ENCODE results near the gene UNC50. TPM values are rescaled to one million over a fixed set of nuclear protein-coding genes. Genes with fewer than 3 reads are reported as not detected.

The UNC50 gene
- total RNA-seq, 4 donors from 2014 or later = 18.3 to 49.4 (median 36.3) TPM

GRCh38 chr2:98617149-98617548 lies 8.8 kb downstream of the UNC50 start:
- Histone ChIP-seq H3K27me3 (no peaks in the 10 kb centered on the region), H3K27ac (no peak overlapping the region), H3K9me3 (no peaks in the 10 kb centered on the region), H3K4me3 (no peak overlapping the region), H3K36me3 (peaks cover 0 to 86% (median 4%) of the 10 kb centered on the region in 3 donors), H3K4me1 (no peaks in the 10 kb centered on the region)
- intact Hi-C loops (cut with DNase I) = no loop called here
- DNase-seq = no peak
- 58 to 70% methylated on average over 5 of the region's 5 CpGs for WGBS, 2 donors
- TF ChIP-seq, protein P1, sequence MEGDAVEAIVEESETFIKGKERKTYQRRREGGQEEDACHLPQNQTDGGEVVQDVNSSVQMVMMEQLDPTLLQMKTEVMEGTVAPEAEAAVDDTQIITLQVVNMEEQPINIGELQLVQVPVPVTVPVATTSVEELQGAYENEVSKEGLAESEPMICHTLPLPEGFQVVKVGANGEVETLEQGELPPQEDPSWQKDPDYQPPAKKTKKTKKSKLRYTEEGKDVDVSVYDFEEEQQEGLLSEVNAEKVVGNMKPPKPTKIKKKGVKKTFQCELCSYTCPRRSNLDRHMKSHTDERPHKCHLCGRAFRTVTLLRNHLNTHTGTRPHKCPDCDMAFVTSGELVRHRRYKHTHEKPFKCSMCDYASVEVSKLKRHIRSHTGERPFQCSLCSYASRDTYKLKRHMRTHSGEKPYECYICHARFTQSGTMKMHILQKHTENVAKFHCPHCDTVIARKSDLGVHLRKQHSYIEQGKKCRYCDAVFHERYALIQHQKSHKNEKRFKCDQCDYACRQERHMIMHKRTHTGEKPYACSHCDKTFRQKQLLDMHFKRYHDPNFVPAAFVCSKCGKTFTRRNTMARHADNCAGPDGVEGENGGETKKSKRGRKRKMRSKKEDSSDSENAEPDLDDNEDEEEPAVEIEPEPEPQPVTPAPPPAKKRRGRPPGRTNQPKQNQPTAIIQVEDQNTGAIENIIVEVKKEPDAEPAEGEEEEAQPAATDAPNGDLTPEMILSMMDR (IDR thresholded peaks at IDR 0.05) = no peak
- no peak for TF ChIP-seq POLR2A (IDR thresholded peaks at IDR 0.05)

GRCh38 chr2:98623657-98624056 lies 15.3 kb downstream of the UNC50 start:
- TF ChIP-seq, protein P1 (IDR thresholded peaks at IDR 0.05) = no peak
- no peak for TF ChIP-seq POLR2A (IDR thresholded peaks at IDR 0.05)
- Histone ChIP-seq H3K4me3 (no peak overlapping the region), H3K4me1 (no peaks in the 10 kb centered on the region), H3K9me3 (no peaks in the 10 kb centered on the region), H3K27me3 (no peaks in the 10 kb centered on the region), H3K27ac (no peak overlapping the region), H3K36me3 (peaks cover 0 to 29% (median 4%) of the 10 kb centered on the region in 3 donors)
- WGBS, 2 donors = 20 to 82% methylated on average over 1 to 5 of the region's 5 CpGs
- no peak for DNase-seq
- intact Hi-C loops (cut with DNase I) = no loop called here

GRCh38 chr2:98632351-98632750 lies 24.0 kb downstream of the UNC50 start:
- Histone ChIP-seq H3K4me1 (no peaks in the 10 kb centered on the region), H3K36me3 (peaks cover 0 to 54% (median 5%) of the 10 kb centered on the region in 3 donors), H3K27ac (no peak overlapping the region), H3K27me3 (no peaks in the 10 kb centered on the region), H3K4me3 (no peak overlapping the region), H3K9me3 (no peaks in the 10 kb centered on the region)
- WGBS, 2 donors = 79 to 86% methylated on average over 3 of the region's 3 CpGs
- no peak for TF ChIP-seq POLR2A (IDR thresholded peaks at IDR 0.05)
- TF ChIP-seq, protein P1 (IDR thresholded peaks at IDR 0.05) = no peak
- no peak for DNase-seq
- intact Hi-C loops (cut with DNase I) = no loop called here

DNA sequence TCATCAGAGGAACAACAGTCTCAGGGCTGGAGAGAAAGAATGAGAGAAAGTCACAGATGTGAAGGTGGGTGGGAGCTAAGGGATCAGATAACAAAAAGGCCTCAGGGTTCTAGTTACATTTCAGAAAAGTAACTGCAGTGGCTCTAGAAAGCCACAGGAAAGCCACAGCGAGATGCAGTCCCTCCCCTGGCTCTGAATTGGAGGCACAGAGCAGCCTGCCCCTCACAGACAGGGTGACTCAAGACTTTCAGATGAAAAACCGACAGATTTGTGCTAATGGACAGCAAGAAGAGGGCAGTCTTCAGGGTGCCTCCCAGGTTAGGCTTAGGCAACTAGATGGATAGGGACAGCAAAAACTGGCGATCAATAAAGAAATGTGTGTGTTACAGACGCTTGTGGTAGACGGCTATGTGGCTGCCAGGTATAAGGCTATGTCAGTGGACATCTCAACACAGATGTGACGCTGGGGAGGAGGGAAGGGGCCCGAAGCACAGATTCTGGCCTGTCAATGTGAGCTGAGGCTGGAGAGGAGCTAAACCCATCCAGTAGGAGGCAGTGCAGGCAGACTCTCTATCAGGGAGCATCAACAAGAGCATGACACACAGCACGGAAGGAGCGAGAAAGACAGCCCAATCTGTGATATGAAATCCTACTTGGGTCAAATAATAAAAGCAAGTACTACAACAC lies 26.2 kb downstream of the UNC50 start:
- no peak for DNase-seq
- intact Hi-C loops (cut with DNase I) = no loop called here
- peaks cover 0 to 58% (median 5%) of the 10 kb centered on the region in 3 donors for H3K36me3 ChIP-seq

More for the DNA sequence above, 26.2 kb downstream of the UNC50 start:
- Histone ChIP-seq H3K9me3 (no peaks in the 10 kb centered on the region), H3K27ac (no peak overlapping the region), H3K4me3 (no peak overlapping the region), H3K27me3 (no peaks in the 10 kb centered on the region), H3K4me1 (no peaks in the 10 kb centered on the region)
- TF ChIP-seq, protein P1 (IDR thresholded peaks at IDR 0.05) = peak in 1 of 6 experiments; percentile 21
- no peak for TF ChIP-seq POLR2A (IDR thresholded peaks at IDR 0.05)
- 70 to 78% methylated on average over 8 to 9 of the region's 9 CpGs for WGBS, 2 donors
